ENCODE measurements around the gene GNAS.
A peak's percentile ranks its signal among the peaks of the same experiment; 100 is the strongest.

The GNAS gene

GRCh38 chr20:58898629-58899408 is 46.3 kb downstream of the GNAS start:
- DNase-seq (ENCODE audit: low read depth in 3 of 3), result no peak

DNA sequence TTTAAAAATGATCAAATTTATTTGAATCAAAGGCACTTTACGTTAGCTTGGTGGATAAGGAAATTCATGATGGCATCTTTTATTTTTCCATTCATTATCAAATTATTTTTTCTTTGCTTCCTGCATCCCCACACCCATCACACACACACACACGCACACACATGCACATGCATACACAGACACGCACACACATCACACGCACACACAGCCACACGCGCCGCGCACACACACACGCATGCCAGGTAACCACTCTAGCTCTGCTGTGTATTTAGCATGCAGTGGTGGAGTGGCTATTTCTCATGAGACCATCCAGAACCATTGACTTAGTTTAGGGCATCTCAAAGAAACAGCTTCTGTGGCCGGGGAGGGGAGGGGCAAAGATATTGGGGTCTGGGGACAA is 47.0 kb downstream of the GNAS start:
- no peak for DNase-seq (ENCODE audit: low read depth in 3 of 3)

DNA sequence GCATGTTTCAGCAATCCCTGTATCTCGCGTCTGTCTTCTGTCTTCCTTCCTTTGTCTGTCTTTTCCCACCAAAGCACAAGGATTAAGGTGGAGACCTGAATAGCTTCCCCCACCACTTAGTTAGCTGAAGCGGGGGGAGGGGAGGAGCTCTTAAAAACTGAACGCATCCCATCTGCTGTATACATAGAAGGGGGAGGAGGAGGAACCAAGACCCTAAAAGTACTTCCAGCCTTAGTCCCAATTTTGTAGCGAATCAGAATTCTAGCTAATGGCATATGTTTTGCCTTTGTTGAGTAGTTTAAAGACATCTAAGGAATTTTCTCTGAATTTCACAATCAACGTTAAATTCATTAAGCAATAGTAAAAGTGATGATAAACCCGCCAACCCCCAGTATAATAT is 47.9 kb downstream of the GNAS start:
- no peak for DNase-seq (ENCODE audit: low read depth in 3 of 3)

GRCh38 chr20:58901488-58902402 is 49.2 kb downstream of the GNAS start:
- no peak for DNase-seq (ENCODE audit: low read depth in 3 of 3)

DNA sequence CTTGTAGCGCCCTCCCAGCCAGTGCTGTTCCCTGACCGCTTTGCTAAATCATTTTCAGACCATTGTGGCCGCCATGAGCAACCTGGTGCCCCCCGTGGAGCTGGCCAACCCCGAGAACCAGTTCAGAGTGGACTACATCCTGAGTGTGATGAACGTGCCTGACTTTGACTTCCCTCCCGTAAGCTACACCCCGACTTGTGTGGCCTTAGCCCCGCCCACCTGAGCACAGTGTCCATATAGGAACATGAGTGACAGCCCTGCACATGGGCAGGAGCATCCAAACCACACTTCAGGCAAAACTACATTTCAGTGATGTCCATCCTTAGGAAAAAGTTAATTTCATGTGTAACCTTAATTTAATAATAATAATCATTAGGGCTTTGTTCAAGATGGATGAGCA is 51.1 kb downstream of the GNAS start:
- DNase-seq (ENCODE audit: low read depth in 3 of 3), result no peak

DNA sequence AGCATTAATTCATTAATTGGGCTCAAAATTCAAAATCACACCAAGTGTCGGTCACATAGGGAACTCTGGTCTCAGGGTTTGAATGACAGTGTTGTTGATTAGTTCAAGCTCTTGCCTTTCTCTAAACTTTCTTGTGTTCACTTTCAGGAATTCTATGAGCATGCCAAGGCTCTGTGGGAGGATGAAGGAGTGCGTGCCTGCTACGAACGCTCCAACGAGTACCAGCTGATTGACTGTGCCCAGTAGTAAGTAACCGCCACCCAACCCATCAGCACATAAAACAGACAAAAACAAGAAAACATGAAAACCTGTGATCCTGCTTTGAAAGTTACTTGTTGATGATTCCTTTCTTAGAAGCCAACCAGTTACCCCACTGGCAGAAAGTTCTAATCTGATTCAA is 52.7 kb downstream of the GNAS start:
- no peak for DNase-seq (ENCODE audit: low read depth in 3 of 3)

GRCh38 chr20:58906111-58906510 is 53.6 kb downstream of the GNAS start:
- no peak for DNase-seq (ENCODE audit: low read depth in 3 of 3)

GRCh38 chr20:58906894-58907293 is 54.4 kb downstream of the GNAS start:
- DNase-seq (ENCODE audit: low read depth in 3 of 3), result no peak

DNA sequence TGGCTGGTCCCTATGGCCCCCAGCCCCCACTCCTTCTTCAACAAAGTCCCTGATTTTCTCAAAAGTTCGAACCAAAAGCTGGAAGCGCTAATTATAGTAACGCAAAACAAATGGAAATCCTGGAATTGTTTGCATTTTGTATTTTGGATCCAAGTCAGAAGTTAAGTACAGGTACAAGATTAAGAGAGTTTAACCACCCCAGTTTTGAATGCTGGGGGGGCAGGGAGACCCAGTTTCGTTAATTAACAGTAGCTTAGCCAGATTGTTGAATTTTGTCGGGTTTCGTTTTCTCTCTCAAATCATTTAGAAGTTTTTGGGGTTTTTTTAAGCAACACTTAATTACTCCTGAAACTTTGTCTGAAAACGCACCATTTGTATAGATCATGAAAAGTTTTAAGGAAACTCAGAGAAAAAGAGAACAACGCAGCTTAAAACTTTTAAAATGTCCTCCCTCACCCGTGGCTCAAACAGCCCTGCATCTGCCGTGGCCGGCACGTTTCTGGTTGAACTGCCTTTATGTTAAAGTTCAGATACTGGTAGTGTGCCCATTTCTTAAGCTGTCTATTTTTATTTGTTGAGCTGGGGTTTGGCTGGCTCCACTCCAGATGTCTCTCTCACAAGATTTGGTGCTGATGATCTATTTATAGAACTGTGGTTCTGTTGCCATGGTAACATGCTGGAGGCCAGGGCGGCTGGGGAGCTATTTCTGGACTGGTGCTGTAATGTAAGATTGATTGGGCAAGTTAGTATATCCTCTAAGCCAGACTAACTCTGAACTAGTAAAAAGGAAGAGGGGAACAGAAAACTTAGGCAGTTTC is 55.0 kb downstream of the GNAS start:
- DNase-seq (ENCODE audit: low read depth in 3 of 3), result peak in 2 of 3 experiments; percentile 8 to 23

GRCh38 chr20:58908221-58908620 is 55.7 kb downstream of the GNAS start:
- DNase-seq (ENCODE audit: low read depth in 3 of 3), result no peak

GRCh38 chr20:58908941-58909340 is 56.4 kb downstream of the GNAS start:
- no peak for DNase-seq (ENCODE audit: low read depth in 3 of 3)

DNA sequence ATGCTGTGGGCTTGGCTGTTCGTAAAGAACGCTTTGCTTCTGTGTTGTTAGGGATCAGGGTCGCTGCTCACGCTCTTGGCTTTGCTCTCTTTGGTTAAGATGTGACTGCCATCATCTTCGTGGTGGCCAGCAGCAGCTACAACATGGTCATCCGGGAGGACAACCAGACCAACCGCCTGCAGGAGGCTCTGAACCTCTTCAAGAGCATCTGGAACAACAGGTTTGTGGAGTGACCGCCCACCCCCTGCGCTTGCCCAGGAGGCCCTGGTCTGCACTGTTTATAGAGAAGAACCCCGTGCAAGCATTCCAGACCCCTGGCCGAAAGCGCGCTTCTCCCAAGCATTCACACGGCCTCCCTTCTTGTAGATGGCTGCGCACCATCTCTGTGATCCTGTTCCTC is 57.1 kb downstream of the GNAS start:
- DNase-seq (ENCODE audit: low read depth in 3 of 3), result no peak

DNA sequence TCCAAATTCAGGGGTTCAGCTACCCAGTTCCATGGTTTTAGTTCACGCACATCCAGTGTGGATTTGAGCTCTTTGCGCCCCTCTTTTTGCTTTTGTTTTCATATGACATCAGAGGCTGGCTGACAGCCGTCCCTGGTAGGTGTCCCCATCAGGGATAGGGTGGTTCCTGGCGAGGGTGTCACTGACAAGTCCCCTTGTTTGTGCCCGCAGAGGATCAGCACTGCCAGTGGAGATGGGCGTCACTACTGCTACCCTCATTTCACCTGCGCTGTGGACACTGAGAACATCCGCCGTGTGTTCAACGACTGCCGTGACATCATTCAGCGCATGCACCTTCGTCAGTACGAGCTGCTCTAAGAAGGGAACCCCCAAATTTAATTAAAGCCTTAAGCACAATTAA is 58.0 kb downstream of the GNAS start:
- no peak for DNase-seq (ENCODE audit: low read depth in 3 of 3)

DNA sequence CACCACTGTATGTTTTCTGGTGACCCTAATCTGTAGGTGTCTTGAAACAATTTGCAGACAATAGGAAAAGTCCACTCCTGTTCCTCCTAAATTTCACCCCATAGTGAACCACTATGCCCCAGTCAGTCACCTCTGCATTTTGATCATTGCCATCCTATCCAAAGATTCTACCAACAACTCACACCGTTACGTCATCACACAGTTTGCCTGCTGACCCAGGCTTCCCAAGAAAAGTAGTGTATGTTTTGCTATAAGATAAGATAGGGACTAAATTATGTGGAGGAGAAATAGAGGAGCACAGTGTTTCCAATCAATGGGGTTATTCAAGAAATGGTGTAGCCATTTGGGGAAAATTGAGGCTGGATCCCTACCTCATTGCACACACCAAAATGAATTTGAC is 58.8 kb downstream of the GNAS start:
- DNase-seq (ENCODE audit: low read depth in 3 of 3), result no peak

- no peak for DNase-seq (ENCODE audit: low read depth in 3 of 3)
These were observed 59.5 kb downstream of the GNAS start for GRCh38 chr20:58911970-58912369.

- no peak for DNase-seq (ENCODE audit: low read depth in 3 of 3)
These were observed 60.6 kb downstream of the GNAS start for GRCh38 chr20:58913079-58913478.

- DNase-seq (ENCODE audit: low read depth in 3 of 3), result no peak
These were observed 66.1 kb downstream of the GNAS start for GRCh38 chr20:58918621-58919020.

DNA sequence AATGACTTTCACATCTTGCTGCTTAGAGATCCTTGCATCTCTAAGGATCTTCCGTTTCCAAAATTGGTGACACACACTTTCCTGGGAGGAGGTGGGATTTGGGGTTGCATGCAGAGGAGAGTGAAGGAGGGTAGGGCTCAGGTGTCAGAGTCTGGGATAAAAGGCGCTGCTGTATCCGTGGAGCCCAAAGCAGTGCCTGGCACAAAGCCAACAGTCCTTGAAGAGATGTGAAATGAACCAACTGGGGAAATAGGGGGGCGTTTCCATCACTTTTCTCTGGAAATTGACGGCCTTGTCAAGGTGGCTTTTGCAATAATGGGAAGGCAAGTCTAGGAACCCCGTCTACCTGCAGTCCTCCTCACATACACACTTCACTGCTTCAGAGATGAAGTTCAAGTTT is 69.0 kb downstream of the GNAS start:
- no peak for DNase-seq (ENCODE audit: low read depth in 3 of 3)

GRCh38 chr20:58922036-58922435 is 69.5 kb downstream of the GNAS start:
- DNase-seq (ENCODE audit: low read depth in 3 of 3), result no peak

DNA sequence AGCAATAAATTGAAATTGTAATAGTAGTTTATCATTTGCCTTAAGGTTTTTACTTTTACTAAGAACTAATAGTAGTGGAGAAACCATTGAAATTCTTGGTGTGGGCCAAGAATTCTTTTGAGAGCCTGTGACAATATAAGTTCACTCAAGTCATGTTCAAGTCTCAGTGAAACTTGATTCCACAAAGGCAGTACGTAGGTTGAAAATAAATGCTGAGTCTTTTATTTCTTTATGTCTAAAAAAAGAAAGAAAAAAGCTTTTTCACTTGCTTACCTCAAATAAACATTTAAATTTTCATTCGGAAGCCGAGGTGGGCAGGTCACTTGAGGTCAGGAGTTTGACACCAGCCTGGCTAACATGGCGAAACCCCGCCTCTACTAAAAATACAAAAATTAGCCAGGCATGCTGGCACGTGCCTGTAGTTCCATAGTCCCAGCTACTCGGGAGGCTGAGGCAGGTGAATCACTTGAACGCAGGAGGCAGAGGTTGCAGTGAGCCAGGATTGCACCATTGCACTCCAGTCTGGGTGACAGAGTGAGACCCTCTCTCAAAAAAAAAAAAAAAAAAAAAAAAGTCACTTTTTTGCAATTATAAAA is 70.7 kb downstream of the GNAS start:
- DNase-seq (ENCODE audit: low read depth in 3 of 3), result no peak

DNA sequence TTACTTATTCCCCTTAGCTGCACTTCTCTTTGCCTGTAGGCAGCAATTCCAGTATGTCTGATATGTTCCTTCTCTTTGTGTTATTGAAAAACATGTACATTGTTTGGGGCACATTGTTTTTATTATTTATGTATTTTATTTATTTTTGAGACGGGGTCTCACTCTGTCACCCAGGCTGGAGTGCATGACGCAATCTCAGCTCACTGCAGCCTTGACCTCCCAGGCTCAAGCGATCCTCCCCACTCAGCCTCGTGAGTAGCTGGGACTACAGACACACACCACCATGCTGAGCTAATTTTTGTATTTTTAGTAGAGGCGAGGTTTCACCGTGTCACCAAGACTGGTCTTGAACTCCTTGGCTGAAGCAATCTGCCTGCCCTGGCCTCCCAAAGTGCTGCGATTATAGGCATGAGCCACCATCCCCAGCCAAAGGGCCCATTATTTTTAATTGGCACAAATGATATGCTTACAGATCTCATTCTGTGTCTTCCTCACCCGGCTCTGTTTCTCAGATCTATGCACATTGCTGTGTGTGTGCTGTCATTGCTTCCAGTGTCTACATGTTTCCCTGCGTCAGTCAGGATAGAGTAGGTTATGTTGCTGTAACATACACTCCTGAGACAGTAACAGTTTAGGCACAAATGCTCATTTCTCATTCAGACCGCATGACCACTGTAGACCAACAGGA is 74.4 kb downstream of the GNAS start:
- DNase-seq (ENCODE audit: low read depth in 3 of 3), result no peak
